ENCODE data around the gene STXBP1.

Gene STXBP1

DNA sequence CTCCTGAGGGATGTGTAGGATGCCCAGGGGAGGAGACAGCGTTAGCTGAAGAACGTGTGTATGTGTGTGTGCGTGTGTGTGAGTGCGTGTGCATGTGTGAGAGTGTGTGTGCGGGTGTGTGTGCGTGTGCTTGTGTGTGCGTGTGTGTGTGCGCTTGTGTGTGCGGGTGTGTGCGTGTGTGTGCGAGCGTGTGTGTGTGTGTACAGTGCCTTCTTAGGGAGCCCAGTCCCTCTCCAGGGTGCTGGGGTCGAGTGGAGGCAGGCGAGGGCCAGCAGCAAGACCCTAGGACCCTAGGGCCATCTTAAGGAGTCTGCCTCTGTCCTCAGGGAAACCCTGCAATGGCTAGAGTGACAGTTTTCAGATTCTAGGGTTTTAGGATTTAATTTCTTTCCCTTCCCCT is 26.0 kb upstream of the STXBP1 start:
- no peak overlapping the region for H3K4me2 ChIP-seq (ENCODE audit: low read length)
- no peak overlapping the region for H3K4me3 ChIP-seq (ENCODE audit: low read length)
- H3K27me3 ChIP-seq (ENCODE audit: low read depth, low read length): peaks cover 11% of the 10 kb centered on the region
- H3K9ac ChIP-seq (ENCODE audit: low read length): no peak overlapping the region
- H3K9me3 ChIP-seq (ENCODE audit: insufficient read depth, low read length): no peaks in the 10 kb centered on the region
- no peaks in the 10 kb centered on the region for H3K36me3 ChIP-seq (replicated peaks; ENCODE audit: low read depth, low read length)
- no peak for TF ChIP-seq EZH2phosphoT487 (IDR thresholded peaks at IDR 0.05; ENCODE audit: low read depth)
- 0 out of 2 replicates have a peak, but pooled peaks cover 2% of the 10 kb centered on the region for H3K4me1 ChIP-seq (ENCODE audit: low read length)
- no peaks in the 10 kb centered on the region for H3K79me2 ChIP-seq (ENCODE audit: low read length)
- H2AFZ ChIP-seq (ENCODE audit: low read depth, low read length): no peak overlapping the region
- H3K27ac ChIP-seq (ENCODE audit: low read length): no peak overlapping the region
- no peaks in the 10 kb centered on the region for H4K20me1 ChIP-seq (ENCODE audit: insufficient read depth, low read length)

GRCh38 chr9:127586537-127586936 is 25.5 kb upstream of the STXBP1 start:
- H3K36me3 ChIP-seq (replicated peaks; ENCODE audit: low read depth, low read length): no peaks in the 10 kb centered on the region
- H3K79me2 ChIP-seq (ENCODE audit: low read length): no peaks in the 10 kb centered on the region
- no peaks in the 10 kb centered on the region for H3K9me3 ChIP-seq (ENCODE audit: insufficient read depth, low read length)
- no peak overlapping the region for H3K4me2 ChIP-seq (ENCODE audit: low read length)
- H4K20me1 ChIP-seq (ENCODE audit: insufficient read depth, low read length): no peaks in the 10 kb centered on the region
- 0 out of 2 replicates have a peak, but pooled peaks cover 2% of the 10 kb centered on the region for H3K4me1 ChIP-seq (ENCODE audit: low read length)
- no peak overlapping the region for H3K9ac ChIP-seq (ENCODE audit: low read length)
- H3K27ac ChIP-seq (ENCODE audit: low read length): no peak overlapping the region
- H3K27me3 ChIP-seq (ENCODE audit: low read depth, low read length): peaks cover 11% of the 10 kb centered on the region
- H3K4me3 ChIP-seq (ENCODE audit: low read length): no peak overlapping the region
- H2AFZ ChIP-seq (ENCODE audit: low read depth, low read length): no peak overlapping the region
- no peak for TF ChIP-seq EZH2phosphoT487 (IDR thresholded peaks at IDR 0.05; ENCODE audit: low read depth)
- peak; percentile 74 for TF ChIP-seq CTCF (IDR thresholded peaks at IDR 0.05; ENCODE audit: low read depth, low read length)

DNA sequence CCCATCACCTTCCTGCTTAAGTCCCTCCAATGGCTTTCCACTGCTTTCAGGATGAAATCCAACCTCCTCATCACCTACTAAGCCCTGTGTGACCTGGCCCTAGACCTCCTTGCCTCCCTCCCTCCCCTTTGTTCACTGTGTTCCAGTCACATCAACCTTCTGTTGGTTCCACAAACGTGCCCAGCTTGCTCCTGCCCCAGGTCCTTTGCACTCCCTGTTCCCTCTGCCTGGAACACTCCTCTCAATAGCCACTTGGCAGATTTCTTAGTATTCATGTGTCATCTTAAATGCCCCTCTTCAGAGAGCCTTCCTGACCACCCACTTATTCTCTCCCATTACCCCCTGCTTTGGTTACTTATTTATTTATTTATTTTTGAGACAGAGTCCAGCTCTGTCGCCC is 24.1 kb upstream of the STXBP1 start:
- H2AFZ ChIP-seq (ENCODE audit: low read depth, low read length): no peak overlapping the region
- H3K9me3 ChIP-seq (ENCODE audit: insufficient read depth, low read length): no peaks in the 10 kb centered on the region
- no peak overlapping the region for H3K27ac ChIP-seq (ENCODE audit: low read length)
- no peak overlapping the region for H3K4me3 ChIP-seq (ENCODE audit: low read length)
- no peaks in the 10 kb centered on the region for H3K36me3 ChIP-seq (replicated peaks; ENCODE audit: low read depth, low read length)
- H3K9ac ChIP-seq (ENCODE audit: low read length): no peak overlapping the region
- H3K27me3 ChIP-seq (ENCODE audit: low read depth, low read length): peaks cover 11% of the 10 kb centered on the region
- H4K20me1 ChIP-seq (ENCODE audit: insufficient read depth, low read length): no peaks in the 10 kb centered on the region
- H3K4me2 ChIP-seq (ENCODE audit: low read length): no peak overlapping the region
- TF ChIP-seq CTCF (IDR thresholded peaks at IDR 0.05; ENCODE audit: low read depth, low read length): no peak
- TF ChIP-seq EZH2phosphoT487 (IDR thresholded peaks at IDR 0.05; ENCODE audit: low read depth): no peak
- no peaks in the 10 kb centered on the region for H3K79me2 ChIP-seq (ENCODE audit: low read length)
- 0 out of 2 replicates have a peak, but pooled peaks cover 2% of the 10 kb centered on the region for H3K4me1 ChIP-seq (ENCODE audit: low read length)

- Histone ChIP-seq H3K4me1 (ENCODE audit: low read length) (0 out of 2 replicates have a peak, but pooled peaks cover 2% of the 10 kb centered on the region), H4K20me1 (ENCODE audit: insufficient read depth, low read length) (no peaks in the 10 kb centered on the region), H3K27me3 (ENCODE audit: low read depth, low read length) (peaks cover 8% of the 10 kb centered on the region; the same call in 1 of the 2 replicates), H2AFZ (ENCODE audit: low read depth, low read length) (no peak overlapping the region), H3K79me2 (ENCODE audit: low read length) (no peaks in the 10 kb centered on the region), H3K4me3 (ENCODE audit: low read length) (no peak overlapping the region), H3K9ac (ENCODE audit: low read length) (no peak overlapping the region), H3K36me3 (replicated peaks; ENCODE audit: low read depth, low read length) (no peaks in the 10 kb centered on the region), H3K4me2 (ENCODE audit: low read length) (no peak overlapping the region), H3K27ac (ENCODE audit: low read length) (no peak overlapping the region), H3K9me3 (ENCODE audit: insufficient read depth, low read length) (no peaks in the 10 kb centered on the region)
- TF ChIP-seq CTCF (IDR thresholded peaks at IDR 0.05; ENCODE audit: low read depth, low read length) (no peak), EZH2phosphoT487 (IDR thresholded peaks at IDR 0.05; ENCODE audit: low read depth) (no peak)
These were observed 23.2 kb upstream of the STXBP1 start for GRCh38 chr9:127588740-127589506.
